ENCODE data around the gene FANCI. TPM values are rescaled to one million over a fixed set of nuclear protein-coding genes. Genes with fewer than 3 reads are reported as not detected.

The FANCI gene
- total RNA-seq, 2 experiments from 2014 or later = 6.1 to 7.1 TPM

- Mint-ChIP-seq H3K27ac (no peak overlapping the region), H3K4me3 (no peak overlapping the region), H3K9me3 (no peaks in the 10 kb centered on the region), H3K36me3 (ENCODE audit: low read depth) (no peaks in the 10 kb centered on the region), H3K4me1 (ENCODE audit: low read depth) (peaks cover 18% of the 10 kb centered on the region), H3K27me3 (peaks cover 83% of the 10 kb centered on the region)
- H3K27ac ChIP-seq (ENCODE audit: low read depth in 1 of 2, low read length in 2 of 2) = no peak overlapping the region
- peak in 1 of 14 experiments; percentile 31 for DNase-seq
- H3K36me3 ChIP-seq (ENCODE audit: insufficient read depth, low read length) = no peaks in the 10 kb centered on the region
- peaks cover 42% of the 10 kb centered on the region for H3K4me1 ChIP-seq (ENCODE audit: insufficient read depth, low read length)
- TF ChIP-seq CTCF (IDR thresholded peaks at IDR 0.05) = no peak
- no peak for ATAC-seq (ENCODE audit: poor library complexity)
- no peak overlapping the region for H3K4me3 ChIP-seq (ENCODE audit: low read length)
- CTCF ChIA-PET = no interaction called here
- intact Hi-C loops (cut with DNase I, micrococcal nuclease) = no loop called here
- peaks cover 87 to 99% of the 10 kb centered on the region in 2 experiments for H3K27me3 ChIP-seq (ENCODE audit: control insufficient read depth in 1 of 2, insufficient read depth in 2 of 2, low read length in 2 of 2)
- POLR2A ChIA-PET = no interaction called here
- peaks cover 0 to 74% of the 10 kb centered on the region in 2 experiments for H3K9me3 ChIP-seq (ENCODE audit: control insufficient read depth in 1 of 2, insufficient read depth in 1 of 2, low read length in 2 of 2)
Measured at GRCh38 chr15:89364341-89364740, 120.6 kb downstream of the FANCI start.

GRCh38 chr15:89364741-89365450 is 121.1 kb downstream of the FANCI start:
- H3K27me3 ChIP-seq (ENCODE audit: control insufficient read depth in 1 of 2, insufficient read depth in 2 of 2, low read length in 2 of 2) = peaks cover 85 to 99% of the 10 kb centered on the region in 2 experiments
- ChIA-PET POLR2A (no interaction called here), CTCF (no interaction called here)
- H3K27ac ChIP-seq (ENCODE audit: low read depth in 1 of 2, low read length in 2 of 2) = no peak overlapping the region
- intact Hi-C loops (cut with DNase I, micrococcal nuclease) = no loop called here
- no peak for TF ChIP-seq CTCF (IDR thresholded peaks at IDR 0.05)
- H3K4me1 ChIP-seq (ENCODE audit: insufficient read depth, low read length) = peaks cover 40% of the 10 kb centered on the region
- H3K4me3 Mint-ChIP-seq = no peak overlapping the region
- H3K36me3 Mint-ChIP-seq (ENCODE audit: low read depth) = no peaks in the 10 kb centered on the region
- ATAC-seq (ENCODE audit: poor library complexity) (no peak), DNase-seq (no peak)
- no peak overlapping the region for H3K4me3 ChIP-seq (ENCODE audit: low read length)
- H3K9me3 Mint-ChIP-seq = no peaks in the 10 kb centered on the region
- no peaks in the 10 kb centered on the region for H3K36me3 ChIP-seq (ENCODE audit: insufficient read depth, low read length)
- H3K4me1 Mint-ChIP-seq (ENCODE audit: low read depth) = peaks cover 22% of the 10 kb centered on the region
- no peak overlapping the region for H3K27ac Mint-ChIP-seq
- H3K27me3 Mint-ChIP-seq = peaks cover 83% of the 10 kb centered on the region
- H3K9me3 ChIP-seq (ENCODE audit: control insufficient read depth in 1 of 2, insufficient read depth in 1 of 2, low read length in 2 of 2) = peaks cover 0 to 68% of the 10 kb centered on the region in 2 experiments

GRCh38 chr15:89365462-89366065 is 121.8 kb downstream of the FANCI start:
- Histone ChIP-seq H3K9me3 (ENCODE audit: control insufficient read depth in 1 of 2, insufficient read depth in 1 of 2, low read length in 2 of 2) (peaks cover 0 to 68% of the 10 kb centered on the region in 2 experiments), H3K36me3 (ENCODE audit: insufficient read depth, low read length) (no peaks in the 10 kb centered on the region), H3K27ac (ENCODE audit: low read depth in 1 of 2, low read length in 2 of 2) (no peak overlapping the region), H3K4me3 (ENCODE audit: low read length) (no peak overlapping the region), H3K27me3 (ENCODE audit: control insufficient read depth in 1 of 2, insufficient read depth in 2 of 2, low read length in 2 of 2) (peaks cover 85 to 99% of the 10 kb centered on the region in 2 experiments), H3K4me1 (ENCODE audit: insufficient read depth, low read length) (peaks cover 44% of the 10 kb centered on the region)
- no peak for DNase-seq
- ChIA-PET POLR2A (no interaction called here), CTCF (no interaction called here)
- Mint-ChIP-seq H3K27me3 (peaks cover 83% of the 10 kb centered on the region), H3K4me3 (no peak overlapping the region), H3K27ac (no peak overlapping the region), H3K36me3 (ENCODE audit: low read depth) (no peaks in the 10 kb centered on the region), H3K4me1 (ENCODE audit: low read depth) (peaks cover 22% of the 10 kb centered on the region), H3K9me3 (no peaks in the 10 kb centered on the region)
- intact Hi-C loops (cut with DNase I, micrococcal nuclease) = no loop called here
- no peak for ATAC-seq (ENCODE audit: poor library complexity)
- TF ChIP-seq CTCF (IDR thresholded peaks at IDR 0.05) = no peak

Small RNA genes lying within 50 kb of the gene (microRNA-seq; reads per million reads assigned to microRNA genes)
- not detected for gene MIR6766 (ENCODE audit: borderline microRNAs expressed, borderline replicate concordance)

Other genes with a start within 250 kb of the FANCI start
- 10 to 100 TPM; 36.0 to 39.2 TPM for gene ABHD2, start 155.5 kb upstream of the FANCI start, total RNA-seq
- not detected for gene RLBP1, start 22.4 kb upstream of the FANCI start, total RNA-seq
- gene POLG, start 90.8 kb downstream of the FANCI start, total RNA-seq = 100 to 1,000 TPM; 139 to 140 TPM

Data from CD4-positive, alpha-beta T cell (primary cell).